Ramos (cell line): ENCODE results near the gene THYN1.

Experiments
- in situ Hi-C: fragments of 300-500 bp; cut with MboI; formaldehyde crosslinking; loops from one replicate; pipeline ENCODE4 v1.14.3; 2022; ENCODE audit warnings: low sequenced_read_pairs; ENCODE audit not compliant: unreplicated experiment

Gene THYN1

GRCh38 chr11:134252346-134253187 lies 585 bp downstream of the THYN1 start:
- in situ Hi-C loops, result no loop called here

GRCh38 chr11:134250675-134251074 lies 2.5 kb downstream of the THYN1 start:
- in situ Hi-C loops, result no loop called here

- in situ Hi-C loops, result no loop called here
Measured at GRCh38 chr11:134250246-134250645, 2.9 kb downstream of the THYN1 start.

GRCh38 chr11:134248910-134249480 lies 4.2 kb downstream of the THYN1 start:
- in situ Hi-C loops, result no loop called here

- in situ Hi-C loops, result no loop called here
Measured at GRCh38 chr11:134246678-134247077, 6.5 kb downstream of the THYN1 start.

- in situ Hi-C loops, result no loop called here
Measured at GRCh38 chr11:134246100-134246499, 7.1 kb downstream of the THYN1 start.

GRCh38 chr11:134245434-134245833 lies 7.7 kb downstream of the THYN1 start:
- in situ Hi-C loops, result no loop called here

- in situ Hi-C loops, result no loop called here
Measured at GRCh38 chr11:134244593-134244992, 8.6 kb downstream of the THYN1 start.

GRCh38 chr11:134243913-134244312 lies 9.2 kb downstream of the THYN1 start:
- in situ Hi-C loops, result no loop called here

- in situ Hi-C loops, result no loop called here
Measured at GRCh38 chr11:134242376-134242775, 10.8 kb downstream of the THYN1 start.

- in situ Hi-C loops, result no loop called here
Measured at GRCh38 chr11:134240592-134240991, 12.6 kb downstream of the THYN1 start.

GRCh38 chr11:134238956-134239355 lies 14.2 kb downstream of the THYN1 start:
- in situ Hi-C loops, result no loop called here

- in situ Hi-C loops, result no loop called here
Measured at GRCh38 chr11:134237557-134237922, 15.6 kb downstream of the THYN1 start.

- in situ Hi-C loops, result no loop called here
Measured at GRCh38 chr11:134236834-134237556, 16.2 kb downstream of the THYN1 start.

GRCh38 chr11:134235399-134235798 lies 17.8 kb downstream of the THYN1 start:
- in situ Hi-C loops, result no loop called here

GRCh38 chr11:134233729-134234179 lies 19.4 kb downstream of the THYN1 start:
- in situ Hi-C loops, result no loop called here

- in situ Hi-C loops, result no loop called here
Measured at GRCh38 chr11:134231958-134232659, 21.0 kb downstream of the THYN1 start.

GRCh38 chr11:134230339-134230738 lies 22.8 kb downstream of the THYN1 start:
- in situ Hi-C loops, result no loop called here

- in situ Hi-C loops, result no loop called here
Measured at GRCh38 chr11:134229126-134229790, 23.9 kb downstream of the THYN1 start.

- in situ Hi-C loops, result no loop called here
Measured at GRCh38 chr11:134228625-134229024, 24.5 kb downstream of the THYN1 start.
